Activated CD4-positive, alpha-beta T cell treated with anti-CD3 and anti-CD28 coated beads, Interleukin-2, amount 50 U/mL, for 16 hours (primary cell): ENCODE measurements around the gene SLC12A4.
A peak's percentile ranks its signal among the peaks of the same experiment; 100 is the strongest.
"Not testable (repeated sequence)": the region's sequence is repeated elsewhere in the genome, so short reads cannot be mapped to it uniquely, and the experiment has no call there.

ENCODE experiments used
- DNase-seq: peaks from one replicate; pipeline ENCODE4 v3.0.0-alpha.2; 2020

SLC12A4 gene

GRCh38 chr16:67987460-67988160 is 19.2 kb upstream of the SLC12A4 start:
- DNase-seq: no peak

- no peak for DNase-seq
Measured at GRCh38 chr16:67986949-67987348, 18.5 kb upstream of the SLC12A4 start.

DNA sequence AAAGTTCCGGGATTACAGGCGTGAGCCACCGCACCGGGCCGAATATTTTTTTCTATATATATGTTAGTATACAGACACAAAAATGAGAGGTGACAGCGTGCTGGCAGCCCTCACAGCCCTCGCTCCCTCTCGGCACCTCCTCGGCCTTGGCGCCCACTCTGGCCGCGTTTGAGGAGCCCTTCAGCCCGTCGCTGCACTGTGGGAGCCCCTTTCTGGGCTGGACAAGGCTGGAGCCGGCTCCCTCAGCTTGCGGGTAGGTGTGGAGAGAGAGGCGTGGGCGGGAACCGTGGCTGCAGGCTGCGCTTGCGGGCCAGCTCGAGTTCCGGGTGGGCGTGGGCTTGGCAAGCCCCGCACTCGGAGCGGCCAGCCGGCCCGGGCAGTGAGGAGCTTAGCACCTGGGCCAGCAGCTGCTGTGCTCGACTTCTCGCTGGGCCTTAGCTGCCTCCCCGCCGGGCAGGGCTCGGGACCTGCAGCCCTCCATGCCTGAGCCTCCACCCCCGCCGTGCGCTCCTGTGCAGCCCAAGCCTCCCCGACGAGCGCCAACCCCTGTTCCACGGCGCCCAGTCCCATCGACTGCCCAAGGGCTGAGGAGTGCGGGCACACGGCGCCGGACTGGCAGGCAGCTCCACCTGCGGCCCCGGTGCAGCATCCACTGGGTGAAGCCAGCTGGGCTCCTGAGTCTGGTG is 13.7 kb upstream of the SLC12A4 start:
- no peak for DNase-seq

DNA sequence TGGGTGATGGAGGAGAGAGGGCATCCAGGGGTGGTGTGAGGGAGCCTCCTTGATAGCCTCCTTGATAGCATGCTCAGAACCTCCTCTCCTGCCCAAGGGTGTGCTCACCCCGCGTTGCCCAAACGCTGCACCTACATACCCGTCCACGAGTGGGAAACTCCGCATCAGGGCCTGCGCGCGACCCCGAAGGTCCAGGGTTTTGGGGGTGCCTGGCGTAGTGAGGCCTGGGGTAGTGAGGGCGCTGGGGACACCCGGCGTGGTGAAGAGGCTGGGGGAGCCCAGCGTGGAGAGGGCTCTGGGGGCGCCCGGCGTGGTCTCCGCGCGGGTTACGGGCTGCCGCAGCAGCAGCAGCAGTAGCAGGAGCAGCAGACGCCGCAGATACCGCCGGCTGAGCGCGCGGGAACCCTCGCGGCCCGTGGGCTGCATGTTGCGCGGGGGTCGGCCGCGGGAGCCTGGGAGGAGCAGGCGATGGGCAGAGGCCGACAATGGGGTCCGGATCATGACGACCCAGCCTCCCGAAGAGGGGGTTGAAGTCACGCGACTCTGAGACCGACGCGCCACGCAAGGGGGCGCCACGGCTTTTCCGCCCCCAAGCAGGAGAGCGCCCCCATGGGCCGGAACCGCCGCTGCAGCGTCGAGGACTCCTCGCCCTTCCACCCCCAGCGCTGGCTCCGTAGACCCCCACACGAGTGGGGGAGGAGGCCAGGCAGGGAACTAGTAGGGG is 11.7 kb upstream of the SLC12A4 start, which contains the start of gene DPEP3:
TSS of gene DPEP3 (minus strand) at position 545 of the 724 bp plus-strand sequence. CDS start at position 426, 119 bp downstream.
- no peak for DNase-seq

GRCh38 chr16:67977469-67978227 is 9.2 kb upstream of the SLC12A4 start:
- DNase-seq: no peak

DNA sequence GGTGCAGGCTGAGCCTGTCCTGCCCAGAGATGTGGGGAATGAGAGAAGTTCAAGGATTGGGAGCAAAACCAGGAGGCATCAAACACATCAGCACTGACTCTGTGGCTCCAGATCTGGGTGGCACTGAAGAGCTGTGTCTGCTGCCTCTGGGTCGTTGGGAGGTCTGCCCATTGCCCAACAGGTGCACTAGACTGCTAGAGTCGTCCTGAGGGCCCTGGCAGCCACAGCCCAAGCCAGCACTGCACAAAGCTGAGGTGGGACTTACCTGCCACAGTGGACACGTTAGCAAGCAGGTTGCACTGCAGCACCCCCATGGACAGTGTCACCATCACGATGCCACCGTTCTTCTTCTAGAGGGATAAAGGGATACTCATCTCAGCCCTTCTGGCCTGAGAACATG is 8.6 kb upstream of the SLC12A4 start:
- no peak for DNase-seq

GRCh38 chr16:67976205-67976604 is 7.8 kb upstream of the SLC12A4 start:
- DNase-seq: no peak

DNA sequence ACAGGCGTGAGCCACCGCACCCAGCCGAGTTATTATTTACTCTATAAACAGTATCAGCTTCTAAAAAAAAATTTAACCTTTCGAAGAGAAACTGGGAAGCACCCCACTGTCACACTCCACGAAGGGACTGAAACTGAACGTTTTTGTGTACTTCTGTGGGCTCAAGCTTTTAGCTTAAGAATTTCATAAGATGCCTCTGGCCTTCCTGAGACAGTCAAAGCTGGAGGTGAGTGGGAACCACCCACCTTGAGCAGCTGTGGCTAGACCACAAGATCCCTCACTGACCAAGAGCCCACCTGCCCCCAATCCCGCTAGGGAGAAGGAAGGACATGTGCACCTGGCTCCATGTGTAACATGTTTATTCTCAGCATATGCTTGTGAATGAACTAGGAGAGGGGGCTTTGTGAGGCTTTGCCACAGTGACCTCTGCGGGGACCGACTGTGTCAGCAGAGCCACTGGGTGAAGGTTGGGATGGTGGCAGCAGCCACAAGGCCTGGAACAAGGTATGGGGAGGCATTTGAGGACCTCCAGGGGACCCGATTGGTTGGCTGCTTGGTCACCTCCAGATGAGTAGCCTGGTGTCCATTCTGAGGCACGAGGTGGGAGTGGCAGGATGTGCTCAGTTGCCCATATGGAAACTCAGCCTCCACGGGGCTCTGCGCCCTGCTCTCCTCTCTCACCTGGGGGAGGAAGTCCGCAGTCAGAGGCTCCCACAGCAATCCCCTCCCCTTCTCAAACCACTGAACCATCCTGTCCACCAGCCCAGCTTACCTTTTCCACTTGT is 7.1 kb upstream of the SLC12A4 start:
- no peak for DNase-seq

DNA sequence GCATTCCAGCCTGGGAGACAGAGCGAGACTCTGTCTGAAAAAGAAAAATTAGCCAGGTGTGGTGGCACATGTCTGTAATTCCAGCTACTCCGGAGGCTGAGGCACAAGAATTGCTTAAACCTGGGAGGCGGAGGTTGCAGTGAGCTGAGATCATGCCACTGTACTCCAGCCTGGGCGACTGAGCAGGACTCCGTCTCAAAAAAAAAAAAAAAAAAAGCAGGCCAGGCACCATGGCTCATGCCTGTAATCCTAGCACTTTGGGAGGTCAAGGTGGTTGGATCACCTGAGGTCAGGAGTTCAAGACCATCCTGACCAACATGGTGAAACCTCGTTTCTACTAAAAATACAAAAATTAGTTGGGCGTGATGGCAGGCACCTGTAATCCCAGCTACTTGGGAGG is 3.8 kb upstream of the SLC12A4 start:
- not testable (repeated sequence) for DNase-seq

GRCh38 chr16:67971111-67971510 is 2.7 kb upstream of the SLC12A4 start:
- no peak for DNase-seq

DNA sequence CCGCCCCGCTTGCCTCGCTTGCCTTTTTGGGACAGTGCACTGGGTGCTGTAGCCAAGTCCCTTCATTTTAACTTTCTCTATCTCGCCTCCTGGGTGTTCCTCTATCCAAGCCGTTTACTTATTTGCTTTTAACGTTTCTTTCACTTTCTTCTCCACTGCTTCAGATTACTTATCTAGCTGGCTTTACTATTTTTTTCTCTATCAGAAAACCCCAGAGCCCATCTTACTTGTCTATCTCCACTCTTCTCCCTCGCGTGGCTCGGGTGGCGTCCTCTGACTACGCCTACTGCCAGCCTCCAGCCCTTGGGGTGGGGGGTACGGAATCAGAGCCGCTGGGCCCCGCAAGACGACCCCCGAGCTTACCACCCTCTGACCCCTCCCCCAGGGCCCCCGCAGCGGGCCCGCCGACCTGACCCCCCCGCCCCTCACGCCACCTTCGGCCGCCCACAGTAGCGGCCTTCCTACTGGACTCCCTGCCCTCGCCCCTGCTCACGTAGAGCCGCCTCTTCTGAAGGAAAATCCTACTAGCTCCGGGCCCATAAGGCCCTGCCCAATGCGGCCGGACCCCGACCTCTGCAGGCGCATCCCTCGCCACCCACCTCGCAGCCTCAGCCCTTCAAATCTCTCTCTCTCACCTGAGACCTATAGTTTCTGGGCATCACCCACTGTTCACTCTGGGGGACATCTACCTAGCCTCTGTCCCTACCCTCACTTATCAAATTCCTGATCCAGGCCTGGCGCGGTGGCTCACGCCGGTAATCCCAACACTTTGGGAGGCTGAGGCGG is 1.0 kb upstream of the SLC12A4 start:
- no peak for DNase-seq

DNA sequence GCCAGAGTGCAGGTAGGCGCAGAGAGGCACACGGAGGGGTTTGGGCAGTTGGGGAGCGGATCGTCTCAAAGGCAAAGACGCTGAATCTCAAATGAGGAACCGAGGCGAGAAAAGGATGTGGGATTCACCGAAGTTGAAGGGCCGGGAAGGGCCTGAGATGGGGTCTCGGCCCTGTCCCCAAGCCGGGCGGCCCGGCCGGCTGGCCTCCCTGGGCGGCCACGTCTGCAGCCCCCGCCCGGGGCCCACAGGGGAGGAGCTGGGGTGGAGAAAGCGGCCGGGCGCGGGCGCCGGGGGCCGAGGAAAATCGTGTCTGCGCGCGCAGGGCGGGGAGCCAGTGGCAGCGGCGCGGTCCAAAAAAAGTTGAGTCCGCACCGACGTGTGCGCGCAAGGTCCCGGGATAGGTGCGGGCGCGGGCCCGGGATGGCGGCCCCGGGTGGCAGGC is 458 bp downstream of the SLC12A4 start:
- no peak for DNase-seq

DNA sequence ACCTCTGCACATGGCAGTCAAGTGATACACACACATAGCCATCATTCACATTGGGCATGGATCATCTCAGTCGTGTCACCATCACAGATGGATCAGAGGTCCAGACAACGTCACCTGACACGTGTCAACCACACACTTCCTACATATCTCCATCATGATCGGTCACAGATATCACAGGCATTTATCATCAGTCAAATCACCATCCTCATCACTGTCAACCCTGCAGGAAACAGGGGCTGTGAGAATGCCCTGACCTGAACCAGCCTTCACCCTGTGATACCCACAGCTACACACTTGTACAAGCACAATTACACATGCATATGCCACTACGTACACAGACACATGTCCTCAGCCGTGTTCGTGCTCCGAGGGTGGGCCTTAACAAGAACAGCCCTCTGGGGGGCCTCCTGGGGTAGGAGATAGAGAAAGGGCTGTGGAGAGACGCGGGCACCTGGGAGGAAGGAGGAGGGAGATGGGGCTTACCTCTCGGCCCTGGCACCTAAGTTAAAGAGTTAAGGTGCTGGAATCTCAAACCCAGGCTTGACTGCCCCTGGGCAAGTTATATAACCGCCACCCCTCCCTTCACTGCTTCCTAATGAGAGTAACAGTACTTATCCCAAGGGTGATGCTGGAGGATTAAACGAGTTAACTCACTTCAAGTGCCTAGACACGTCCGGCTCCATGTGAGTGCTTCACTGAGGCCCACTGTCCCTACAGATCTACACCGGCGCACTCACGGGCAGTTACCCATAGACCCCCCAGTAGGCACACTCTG is 1.1 kb downstream of the SLC12A4 start:
- peak; percentile 60 for DNase-seq

DNA sequence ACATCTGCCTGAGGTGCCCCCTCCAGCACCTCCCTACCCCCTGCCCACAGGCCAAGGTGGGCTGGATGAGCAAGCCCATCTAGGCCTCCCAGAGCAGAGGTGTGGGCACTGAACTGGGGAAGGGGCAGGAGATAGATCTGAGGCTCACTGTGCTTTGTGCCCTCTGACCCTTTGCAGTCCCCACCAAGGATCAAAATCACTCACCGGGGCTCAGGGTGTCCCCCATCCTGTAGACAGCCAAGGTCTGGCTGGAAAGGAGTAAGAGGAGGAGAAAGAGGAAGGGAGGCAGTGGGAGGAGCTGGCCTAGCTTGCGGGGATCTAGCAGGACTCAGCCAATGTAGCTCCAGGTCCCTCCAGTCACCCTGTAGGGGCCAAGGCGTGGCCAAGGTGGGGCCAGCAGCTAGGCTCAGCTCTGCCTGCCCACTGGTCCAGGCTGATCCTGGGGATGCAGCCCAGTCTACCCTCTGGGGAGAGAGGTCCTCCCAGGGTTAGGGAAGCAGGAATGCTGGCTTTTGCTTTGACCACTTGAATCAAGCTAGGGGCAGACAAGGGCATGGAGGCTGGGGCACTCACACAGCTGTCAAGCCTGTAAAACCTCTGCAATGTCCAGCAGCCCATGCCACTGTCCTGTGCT is 1.8 kb downstream of the SLC12A4 start:
- DNase-seq: no peak

DNA sequence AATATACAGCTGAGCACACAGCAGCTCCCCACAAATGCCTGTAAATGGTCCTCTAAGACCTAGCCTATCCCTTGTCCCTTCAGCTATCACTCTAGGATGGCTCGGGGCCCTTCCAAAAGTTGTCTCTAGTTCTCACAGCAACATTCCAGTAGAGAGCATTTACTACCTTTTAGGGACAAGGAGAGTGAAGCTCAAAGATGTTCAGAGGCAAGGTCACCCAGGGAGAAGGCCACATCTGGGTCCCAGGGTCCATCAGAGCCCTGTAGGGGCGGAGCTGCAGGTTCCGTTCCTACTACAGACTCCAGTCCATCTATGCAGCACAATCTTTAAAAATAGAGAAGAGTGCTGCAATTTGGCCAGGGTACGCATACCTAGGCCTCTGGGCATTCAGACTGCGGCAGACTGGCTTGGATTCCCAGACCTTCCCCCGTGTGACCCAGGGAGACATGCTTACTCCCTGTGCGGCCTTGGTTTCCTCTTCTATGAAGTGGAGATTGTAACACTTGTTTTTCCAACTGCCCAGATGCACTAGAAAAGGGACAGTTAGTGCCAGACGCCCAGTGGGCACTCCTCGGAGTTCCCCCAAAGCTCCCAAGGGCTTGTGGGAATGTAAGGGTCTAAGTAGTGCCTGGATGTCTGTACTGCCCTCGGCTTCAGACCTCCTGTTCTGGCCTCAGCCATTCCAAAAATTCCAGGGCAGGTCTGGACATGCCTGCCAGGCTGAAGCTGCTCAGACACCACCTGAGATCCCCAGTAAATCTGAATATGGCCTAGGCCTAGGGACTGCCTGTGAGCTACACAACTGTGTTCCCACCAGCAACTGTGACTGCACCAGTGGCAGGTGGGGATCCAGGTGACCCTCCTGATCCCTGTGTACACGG is 2.5 kb downstream of the SLC12A4 start:
- no peak for DNase-seq

- no peak for DNase-seq
Measured at GRCh38 chr16:67964477-67965131, 3.8 kb downstream of the SLC12A4 start.

DNA sequence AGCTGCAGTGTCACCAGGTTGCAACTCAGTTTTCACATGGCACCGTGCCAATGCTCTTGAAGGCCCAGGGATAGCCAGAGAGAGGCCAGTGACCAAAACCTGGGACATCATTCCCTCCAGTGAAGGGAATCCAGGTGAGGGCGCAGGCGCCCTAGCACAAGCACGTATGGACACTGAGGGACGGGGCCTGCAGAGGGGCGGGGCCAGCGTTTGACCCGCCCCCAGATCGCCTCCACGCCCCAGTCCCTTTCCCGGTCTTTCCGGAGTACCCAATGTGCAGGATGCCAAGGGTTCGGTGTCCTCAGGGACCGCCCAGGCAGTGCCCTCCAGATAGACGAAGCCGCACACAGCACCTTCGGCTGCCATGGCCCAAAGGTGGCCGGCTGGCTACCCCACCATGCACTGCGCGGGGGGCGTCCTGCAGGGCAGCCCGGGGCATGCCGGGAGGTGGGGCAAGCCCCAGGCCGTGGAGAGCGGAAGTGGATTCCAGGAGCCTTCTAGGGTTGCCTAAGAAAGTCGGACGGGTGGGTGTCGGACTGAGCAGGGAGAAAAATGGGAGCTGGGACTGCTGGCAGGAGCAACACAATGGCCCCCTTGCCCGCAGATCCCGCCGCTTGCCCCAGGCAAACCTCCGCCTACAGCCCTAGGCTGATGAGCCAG is 4.6 kb downstream of the SLC12A4 start:
- DNase-seq: no peak

DNA sequence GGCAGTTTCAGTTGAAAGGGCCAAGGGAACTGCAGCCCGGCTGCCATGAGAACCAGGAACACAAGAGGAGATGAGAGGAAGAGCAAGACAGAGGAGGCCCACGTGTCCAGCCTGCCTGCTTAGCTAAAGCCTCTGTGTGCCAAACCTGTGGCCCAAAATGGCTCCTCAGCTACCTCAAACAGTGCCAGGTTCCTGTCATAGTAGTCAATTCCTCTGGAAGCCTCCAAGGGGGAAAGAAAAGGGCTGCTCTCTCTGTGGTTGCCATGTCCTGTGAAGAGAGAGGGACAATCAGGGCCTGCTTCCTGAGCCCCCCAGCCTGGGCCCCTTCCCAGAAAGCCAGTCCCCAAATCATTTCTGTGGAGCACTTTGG is 5.2 kb downstream of the SLC12A4 start:
- no peak for DNase-seq
